K562 (cell line): ENCODE results near the gene RAB31. TPM values are rescaled to one million over a fixed set of nuclear protein-coding genes. Genes with fewer than 3 reads are reported as not detected.

Experiments used
- ARID2 ChIP-seq: fragments of 450-650 bp; IDR thresholded peaks from 2 replicates; pipeline ENCODE4 v1.6.1; 2017; ENCODE audit warnings: antibody characterized with exemption, mild to moderate bottlenecking
- CCNT2 ChIP-seq: IDR thresholded peaks from 2 replicates; pipeline ENCODE4 v1.6.1; 2011; ENCODE audit warnings: borderline replicate concordance, low read depth, mild to moderate bottlenecking, moderate library complexity, mixed read lengths, low read length; ENCODE audit not compliant: insufficient read length; ENCODE audit errors: extremely low read depth
- COPS2 ChIP-seq: fragments of 450-650 bp; conservative IDR thresholded peaks from 2 replicates; pipeline ENCODE4 v1.6.1; 2016; ENCODE audit warnings: mild to moderate bottlenecking, moderate library complexity
- CREB1 ChIP-seq, 2 experiments: sonication (generic) in 1 of 2; formaldehyde crosslinking in 1 of 2; IDR thresholded peaks; 2 replicates each; pipeline versions ENCODE4 v1.6.1 to v1.8.0; 2012 to 2022; ENCODE audit warnings: inconsistent platforms in 1 of 2, mild to moderate bottlenecking in 1 of 2, missing genetic modification reagents in 1 of 2, moderate library complexity in 1 of 2
- CREB3 ChIP-seq: fragments of 450-650 bp; conservative IDR thresholded peaks from 2 replicates; pipeline ENCODE4 v1.6.1; 2016; ENCODE audit warnings: missing genetic modification characterization, low read depth, mild to moderate bottlenecking, missing compliant biosample characterization, moderate library complexity
- E2F6 ChIP-seq, 2 experiments: IDR thresholded peaks; 2 replicates each; pipeline ENCODE4 v1.6.1; 2011; ENCODE audit warnings: borderline replicate concordance in 1 of 2, control low read depth in 1 of 2, low read depth in 1 of 2, low read length in 1 of 2, mild to moderate bottlenecking in 1 of 2, mixed read lengths in 1 of 2, moderate library complexity in 1 of 2; ENCODE audit not compliant: insufficient read depth in 1 of 2, insufficient read length in 1 of 2, poor library complexity in 1 of 2, severe bottlenecking in 1 of 2; ENCODE audit errors: extremely low read depth in 1 of 2
- ELF1 ChIP-seq: fragments of 200-800 bp; sonication (Bioruptor generic); IDR thresholded peaks from 2 replicates; pipeline ENCODE4 v1.6.1; 2016; ENCODE audit warnings: missing genetic modification characterization, missing compliant biosample characterization
- EP300 ChIP-seq: IDR thresholded peaks from 2 replicates; pipeline ENCODE4 v1.6.1; 2012; ENCODE audit warnings: low read length, improper control_type of control experiment
- EWSR1 ChIP-seq: fragments of 450-650 bp; IDR thresholded peaks from 2 replicates; pipeline ENCODE4 v1.6.1; 2018; ENCODE audit warnings: borderline replicate concordance, mild to moderate bottlenecking, low read depth, moderate library complexity; ENCODE audit not compliant: partially characterized antibody
- EZH2 ChIP-seq: IDR thresholded peaks from 2 replicates; pipeline ENCODE4 v1.6.1; 2012; ENCODE audit warnings: low read depth, mild to moderate bottlenecking, inconsistent platforms, low read length, borderline replicate concordance
- FOXP1 ChIP-seq: sonication (generic); formaldehyde crosslinking; IDR thresholded peaks from 2 replicates; pipeline ENCODE4 v1.8.0; 2022; ENCODE audit warnings: mild to moderate bottlenecking, missing genetic modification reagents
- GTF2E2 ChIP-seq: fragments of 200-800 bp; sonication (Bioruptor generic); IDR thresholded peaks from 2 replicates; pipeline ENCODE4 v1.6.1; 2016; ENCODE audit warnings: missing genetic modification characterization, missing compliant biosample characterization
- ID3 ChIP-seq, 2 experiments: fragments of 250-450 bp in 1 of 2; fragments of 450-650 bp in 1 of 2; sonication (Bioruptor Pico) in 1 of 2; IDR thresholded peaks; 2 replicates each; pipeline versions ENCODE4 v1.6.1 to v1.8.0; 2016 to 2021; ENCODE audit warnings: mild to moderate bottlenecking in 2 of 2, moderate library complexity in 2 of 2, missing compliant biosample characterization in 1 of 2, missing genetic modification characterization in 1 of 2
- L3MBTL2 ChIP-seq: fragments of 450-650 bp; IDR thresholded peaks from 2 replicates; pipeline ENCODE4 v1.6.1; 2016; ENCODE audit warnings: mild to moderate bottlenecking, moderate library complexity
- MCM7 ChIP-seq, 2 experiments: fragments of 450-650 bp; IDR thresholded peaks; 2 replicates each; pipeline ENCODE4 v1.6.1; 2016 to 2018
- NFRKB ChIP-seq: fragments of 450-650 bp; IDR thresholded peaks from 2 replicates; pipeline ENCODE4 v1.6.1; 2016; ENCODE audit warnings: low read depth
- PCBP2 ChIP-seq: fragments of 200-400 bp; formaldehyde crosslinking; IDR thresholded peaks from 2 replicates; pipeline ENCODE4 v1.6.1; 2018; ENCODE audit warnings: low read length, low read depth, mild to moderate bottlenecking, moderate library complexity; ENCODE audit not compliant: poor library complexity, severe bottlenecking
- PURB ChIP-seq: sonication (generic); formaldehyde crosslinking; IDR thresholded peaks from 2 replicates; pipeline ENCODE4 v1.9.0; 2021; ENCODE audit warnings: low read depth, mild to moderate bottlenecking, missing genetic modification reagents
- RBM34 ChIP-seq: fragments of 200-400 bp; formaldehyde crosslinking; IDR thresholded peaks from 2 replicates; pipeline ENCODE4 v1.6.1; 2018; ENCODE audit warnings: low read length, borderline replicate concordance; ENCODE audit not compliant: insufficient read depth
- SAFB2 ChIP-seq: fragments of 200-400 bp; formaldehyde crosslinking; IDR thresholded peaks from 2 replicates; pipeline ENCODE4 v1.6.1; 2018; ENCODE audit warnings: borderline replicate concordance, low read length, low read depth, moderate library complexity; ENCODE audit not compliant: severe bottlenecking
- SMARCA4 ChIP-seq: fragments of 450-650 bp; IDR thresholded peaks from 2 replicates; pipeline ENCODE4 v1.6.1; 2016
- SNAPC5 ChIP-seq: fragments of 250-450 bp; sonication (Bioruptor Pico); IDR thresholded peaks from 2 replicates; pipeline ENCODE4 v1.8.0; 2021; ENCODE audit warnings: moderate library complexity, mild to moderate bottlenecking, inconsistent platforms
- TAL1 ChIP-seq: fragments of 450-650 bp; IDR thresholded peaks from 2 replicates; pipeline ENCODE4 v1.6.1; 2016; ENCODE audit warnings: mild to moderate bottlenecking
- ZEB2 ChIP-seq: fragments of 450-650 bp; IDR thresholded peaks from 2 replicates; pipeline ENCODE4 v1.6.1; 2016
- ZNF212 ChIP-seq: fragments of 450-650 bp; formaldehyde crosslinking; IDR thresholded peaks from 2 replicates; pipeline ENCODE4 v1.4.0; 2020; ENCODE audit warnings: mild to moderate bottlenecking
- ZNF217 ChIP-seq: sonication (generic); formaldehyde crosslinking; IDR thresholded peaks from 2 replicates; pipeline ENCODE4 v1.8.0; 2022; ENCODE audit warnings: mild to moderate bottlenecking, missing genetic modification reagents
- ZNF274 ChIP-seq: IDR thresholded peaks from 2 replicates; pipeline ENCODE4 v1.6.1; 2011; ENCODE audit warnings: low read depth, mild to moderate bottlenecking, low read length, moderate library complexity, borderline replicate concordance
- ZNF830 ChIP-seq: fragments of 250-450 bp; sonication (Bioruptor Pico); IDR thresholded peaks from 2 replicates; pipeline ENCODE4 v1.5.0; 2021; ENCODE audit warnings: mild to moderate bottlenecking
- polyA plus RNA-seq, 8 experiments: library from polyadenylated mRNA; depleted of rRNA in 4 of 8; stranded (reverse) in 5 of 8; unstranded in 3 of 8; fragments of >200 nt; fragmentation: Nextera tagmentation in 2 of 8; fragmentation: Illumina TruSeq in 1 of 8; extraction: Ambion mirVana in 2 of 8; extraction: Trizol in 1 of 8; gene quantifications; 2 replicates each; pipeline versions ENCODE4 v1.2.1 to v1.2.3, GENCODE V29; 2011 to 2014; ENCODE audit warnings: inconsistent platforms in 1 of 8, missing spikeins in 1 of 8
- total RNA-seq, 7 experiments: library from RNA; depleted of rRNA in 6 of 7; stranded (reverse); fragments of >200 nt in 6 of 7; fragmentation: Illumina TruSeq in 2 of 7; extraction: Trizol in 2 of 7; gene quantifications; 2 replicates each; pipeline versions ENCODE4 v1.2.1 to v1.2.3, GENCODE V29; 2011 to 2021; ENCODE audit warnings: low replicate concordance in 1 of 7

RAB31 gene
- total and polyA plus RNA-seq, 9 of the 15 experiments (the other 6 are each of a cell fraction or from before 2014, with no cell fraction given) = 20.7 to 70.4 (median 41.3) TPM

- TF ChIP-seq ELF1 (tag) (no peak), NFRKB (peak; percentile 26), ZNF217 (CRISPR knock-in tag) (no peak), ZNF274 (no peak), SMARCA4 (no peak), SAFB2 (no peak), TAL1 (no peak), MCM7 (IDR thresholded peaks at IDR 0.05) (no peak), CCNT2 (no peak), L3MBTL2 (peak; percentile 18; the same call in 1 of the 2 replicates), EWSR1 (no peak), EZH2 (no peak), ZEB2 (no peak), CREB3 (tag) (no peak), CREB1 (IDR thresholded peaks at IDR 0.05) (no peak), CREB1 (CRISPR knock-in tag; IDR thresholded peaks at IDR 0.05) (no peak), ZNF212 (no peak), RBM34 (no peak), ZNF830 (CRISPR knock-in tag) (no peak), FOXP1 (CRISPR knock-in tag) (no peak), COPS2 (no peak), PURB (CRISPR knock-in tag) (no peak), ID3 (CRISPR knock-in tag; IDR thresholded peaks at IDR 0.05) (no peak), ID3 (tag; IDR thresholded peaks at IDR 0.05) (0 out of 2 replicates have a peak, but pooled peaks have one; percentile 2), ARID2 (no peak), E2F6 (IDR thresholded peaks at IDR 0.05; ENCODE audit: borderline replicate concordance in 1 of 2, extremely low read depth in 1 of 2, insufficient read depth in 1 of 2, insufficient read length in 1 of 2, low read depth in 1 of 2, low read length in 1 of 2, poor library complexity in 1 of 2, severe bottlenecking in 1 of 2) (peak in 1 of 2 experiments; percentile 3), PCBP2 (no peak), EP300 (no peak), GTF2E2 (tag) (no peak), SNAPC5 (no peak)
Observed at GRCh38 chr18:9886005-9886348, 177.9 kb downstream of the RAB31 start (continued).
